ENCODE measurements around the gene HOXC9. TPM values are rescaled to one million over a fixed set of nuclear protein-coding genes. Genes with fewer than 3 reads are reported as not detected.

Gene HOXC9
- total RNA-seq, 1 experiment from 2014 or later: 0.54 TPM

GRCh38 chr12:53951577-53952334 is 48.2 kb upstream of the HOXC9 start:
- intact Hi-C loops (cut with micrococcal nuclease; ENCODE audit: unreplicated experiment): no loop called here
- H3K4me1 Mint-ChIP-seq (ENCODE audit: low read depth, unreplicated experiment): peaks cover 9% of the 10 kb centered on the region
- H3K9me3 Mint-ChIP-seq (ENCODE audit: low read depth, unreplicated experiment): no peaks in the 10 kb centered on the region
- H3K27ac Mint-ChIP-seq (ENCODE audit: unreplicated experiment): no peak overlapping the region
- H3K27me3 Mint-ChIP-seq (ENCODE audit: unreplicated experiment): peaks cover 100% of the 10 kb centered on the region
- no TSS peak for BruUV-seq (replicated peaks)
- no peak for DNase-seq
- H3K36me3 Mint-ChIP-seq (ENCODE audit: insufficient read depth, unreplicated experiment): no peaks in the 10 kb centered on the region
- CTCF ChIA-PET: no interaction called here
- TF ChIP-seq, protein P1, sequence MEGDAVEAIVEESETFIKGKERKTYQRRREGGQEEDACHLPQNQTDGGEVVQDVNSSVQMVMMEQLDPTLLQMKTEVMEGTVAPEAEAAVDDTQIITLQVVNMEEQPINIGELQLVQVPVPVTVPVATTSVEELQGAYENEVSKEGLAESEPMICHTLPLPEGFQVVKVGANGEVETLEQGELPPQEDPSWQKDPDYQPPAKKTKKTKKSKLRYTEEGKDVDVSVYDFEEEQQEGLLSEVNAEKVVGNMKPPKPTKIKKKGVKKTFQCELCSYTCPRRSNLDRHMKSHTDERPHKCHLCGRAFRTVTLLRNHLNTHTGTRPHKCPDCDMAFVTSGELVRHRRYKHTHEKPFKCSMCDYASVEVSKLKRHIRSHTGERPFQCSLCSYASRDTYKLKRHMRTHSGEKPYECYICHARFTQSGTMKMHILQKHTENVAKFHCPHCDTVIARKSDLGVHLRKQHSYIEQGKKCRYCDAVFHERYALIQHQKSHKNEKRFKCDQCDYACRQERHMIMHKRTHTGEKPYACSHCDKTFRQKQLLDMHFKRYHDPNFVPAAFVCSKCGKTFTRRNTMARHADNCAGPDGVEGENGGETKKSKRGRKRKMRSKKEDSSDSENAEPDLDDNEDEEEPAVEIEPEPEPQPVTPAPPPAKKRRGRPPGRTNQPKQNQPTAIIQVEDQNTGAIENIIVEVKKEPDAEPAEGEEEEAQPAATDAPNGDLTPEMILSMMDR (IDR thresholded peaks at IDR 0.05; ENCODE audit: unreplicated experiment): no peak
- H3K4me3 Mint-ChIP-seq (ENCODE audit: low read depth, unreplicated experiment): no peak overlapping the region

DNA sequence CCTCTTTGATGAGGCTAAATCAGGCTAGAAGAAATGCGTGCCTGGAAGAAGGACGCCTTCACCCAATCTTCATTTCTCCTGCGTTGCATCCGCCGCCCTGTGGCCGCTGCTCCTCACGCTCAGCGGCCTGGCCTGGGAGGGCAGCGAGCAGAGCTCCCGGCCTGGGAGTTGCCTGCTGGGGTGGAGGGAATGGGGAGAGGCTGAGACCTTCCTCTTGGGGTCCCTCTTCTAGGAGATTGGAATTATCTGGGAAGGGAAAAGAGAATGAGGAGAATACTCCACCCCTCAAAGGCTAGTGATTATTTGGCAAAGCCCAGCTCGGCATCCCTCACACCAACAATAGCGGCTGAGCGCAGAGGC is 47.6 kb upstream of the HOXC9 start:
- H3K27me3 Mint-ChIP-seq (ENCODE audit: unreplicated experiment): peaks cover 100% of the 10 kb centered on the region
- H3K27ac Mint-ChIP-seq (ENCODE audit: unreplicated experiment): no peak overlapping the region
- TF ChIP-seq, protein P1 (IDR thresholded peaks at IDR 0.05; ENCODE audit: unreplicated experiment): no peak
- peaks cover 9% of the 10 kb centered on the region for H3K4me1 Mint-ChIP-seq (ENCODE audit: low read depth, unreplicated experiment)
- BruUV-seq (replicated peaks): no TSS peak
- CTCF ChIA-PET: interaction anchor here (1.3 kb wide), 1 partner anchor 33 kb away, joined by 4 read pairs; the partner anchor contains the start of gene HOXC10
- no peaks in the 10 kb centered on the region for H3K36me3 Mint-ChIP-seq (ENCODE audit: insufficient read depth, unreplicated experiment)
- no peak overlapping the region for H3K4me3 Mint-ChIP-seq (ENCODE audit: low read depth, unreplicated experiment)
- DNase-seq: no peak
- no peaks in the 10 kb centered on the region for H3K9me3 Mint-ChIP-seq (ENCODE audit: low read depth, unreplicated experiment)
- intact Hi-C loops (cut with micrococcal nuclease; ENCODE audit: unreplicated experiment): no loop called here

GRCh38 chr12:53952871-53953734 is 46.9 kb upstream of the HOXC9 start:
- peak; percentile 58 for DNase-seq
- H3K4me3 Mint-ChIP-seq (ENCODE audit: low read depth, unreplicated experiment): peak overlapping the region; percentile 9
- BruUV-seq (replicated peaks): no TSS peak
- CTCF ChIA-PET: interaction anchor here (0.7 to 1.3 kb wide), 3 partner anchors 8 to 85 kb away, joined by 3 to 6 read pairs (median 4); partner anchors contain the start of gene HOXC10
- no peaks in the 10 kb centered on the region for H3K36me3 Mint-ChIP-seq (ENCODE audit: insufficient read depth, unreplicated experiment)
- H3K4me1 Mint-ChIP-seq (ENCODE audit: low read depth, unreplicated experiment): peaks cover 9% of the 10 kb centered on the region
- intact Hi-C loops (cut with micrococcal nuclease; ENCODE audit: unreplicated experiment): no loop called here
- peaks cover 100% of the 10 kb centered on the region for H3K27me3 Mint-ChIP-seq (ENCODE audit: unreplicated experiment)
- H3K9me3 Mint-ChIP-seq (ENCODE audit: low read depth, unreplicated experiment): no peaks in the 10 kb centered on the region
- TF ChIP-seq, protein P1 (IDR thresholded peaks at IDR 0.05; ENCODE audit: unreplicated experiment): no peak
- H3K27ac Mint-ChIP-seq (ENCODE audit: unreplicated experiment): no peak overlapping the region

DNA sequence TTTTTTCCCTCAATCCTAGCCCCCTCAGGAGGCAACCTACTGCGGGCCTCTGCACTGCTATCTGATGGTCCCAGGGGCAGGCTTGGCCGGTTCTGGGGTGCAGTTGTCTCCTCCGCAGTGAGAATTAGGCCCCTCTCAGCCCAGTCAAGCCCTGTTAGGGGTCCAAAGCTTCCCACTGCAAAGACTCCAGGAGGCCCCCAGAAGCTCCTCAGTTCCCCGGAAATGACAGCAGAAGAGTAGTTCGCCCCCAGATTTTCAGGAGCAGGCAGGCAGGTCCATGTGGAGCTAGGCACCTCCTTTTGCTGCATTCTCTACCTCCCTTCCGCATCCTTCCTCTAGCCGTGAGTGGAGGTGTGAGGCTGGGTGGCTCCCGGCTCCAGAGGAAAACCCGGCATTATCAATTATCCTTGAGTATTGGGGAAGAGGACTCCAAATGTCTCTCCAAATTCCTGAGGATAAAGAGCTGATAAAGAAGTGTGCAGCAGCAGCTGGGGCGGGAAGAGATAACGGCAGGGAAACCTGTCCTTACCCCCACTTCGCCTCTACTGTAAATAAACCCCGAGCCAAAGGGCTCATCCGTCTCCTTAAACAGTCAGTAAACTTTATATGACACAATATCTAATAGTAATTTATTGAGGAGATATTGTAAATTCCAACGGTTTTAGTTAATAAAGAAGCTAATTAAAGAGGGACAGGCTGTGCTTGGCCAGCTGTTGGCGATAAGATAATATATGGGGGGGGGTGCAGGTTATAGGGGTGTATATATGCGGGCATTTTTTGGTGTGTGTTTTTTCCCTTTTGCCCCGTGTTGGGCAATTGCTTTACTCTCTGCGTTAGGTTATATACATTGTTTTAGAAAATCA is 45.9 kb upstream of the HOXC9 start:
- no peak overlapping the region for H3K4me3 Mint-ChIP-seq (ENCODE audit: low read depth, unreplicated experiment)
- H3K9me3 Mint-ChIP-seq (ENCODE audit: low read depth, unreplicated experiment): no peaks in the 10 kb centered on the region
- H3K27me3 Mint-ChIP-seq (ENCODE audit: unreplicated experiment): peaks cover 100% of the 10 kb centered on the region
- TF ChIP-seq, protein P1 (IDR thresholded peaks at IDR 0.05; ENCODE audit: unreplicated experiment): no peak
- no peaks in the 10 kb centered on the region for H3K36me3 Mint-ChIP-seq (ENCODE audit: insufficient read depth, unreplicated experiment)
- no TSS peak for BruUV-seq (replicated peaks)
- CTCF ChIA-PET: interaction anchor here (0.7 to 1.3 kb wide), 4 partner anchors 9 to 86 kb away, joined by 3 to 6 read pairs (median 4); partner anchors contain the start of genes HOXC10 and HOXC8
- DNase-seq: no peak
- intact Hi-C loops (cut with micrococcal nuclease; ENCODE audit: unreplicated experiment): no loop called here
- no peak overlapping the region for H3K27ac Mint-ChIP-seq (ENCODE audit: unreplicated experiment)
- H3K4me1 Mint-ChIP-seq (ENCODE audit: low read depth, unreplicated experiment): peaks cover 9% of the 10 kb centered on the region

Measured in Calu3 (cell line).